Measurements from ENCODE around the gene BICRA. TPM values are rescaled to one million over a fixed set of nuclear protein-coding genes. Genes with fewer than 3 reads are reported as not detected.

Gene BICRA
- total RNA-seq, 2 experiments from 2014 or later: 23.3 to 25.5 TPM

GRCh38 chr19:47695533-47696262 lies 86.8 kb downstream of the BICRA start:
- ChIA-PET POLR2A (no interaction called here), CTCF (interaction anchor here (0.6 to 1.5 kb wide), 5 partner anchors 9 to 259 kb away, joined by 3 to 6 read pairs (median 3); partner anchors contain the start of gene EHD2)
- Mint-ChIP-seq H3K4me3 (no peak overlapping the region), H3K4me1 (no peaks in the 10 kb centered on the region), H3K27me3 (no peaks in the 10 kb centered on the region), H3K36me3 (ENCODE audit: low read depth) (peaks cover 16% of the 10 kb centered on the region), H3K9me3 (no peaks in the 10 kb centered on the region), H3K27ac (no peak overlapping the region)
- no peak for DNase-seq

GRCh38 chr19:47696635-47697034 lies 87.7 kb downstream of the BICRA start:
- no peaks in the 10 kb centered on the region for H3K4me1 Mint-ChIP-seq
- no peak for DNase-seq
- no peak overlapping the region for H3K4me3 Mint-ChIP-seq
- POLR2A ChIA-PET: no interaction called here
- H3K27me3 Mint-ChIP-seq: no peaks in the 10 kb centered on the region
- CTCF ChIA-PET: interaction anchor here (0.6 to 2.1 kb wide), 5 partner anchors 11 to 263 kb away, joined by 3 to 7 read pairs (median 3); partner anchors contain the start of gene EHD2
- peaks cover 16% of the 10 kb centered on the region for H3K36me3 Mint-ChIP-seq (ENCODE audit: low read depth)
- H3K27ac Mint-ChIP-seq: no peak overlapping the region
- no peaks in the 10 kb centered on the region for H3K9me3 Mint-ChIP-seq

GRCh38 chr19:47697863-47698609 lies 89.1 kb downstream of the BICRA start:
- CTCF ChIA-PET: interaction anchor here (0.7 to 2.1 kb wide), 10 partner anchors 9 to 404 kb away, joined by 3 to 14 read pairs (median 4); no protein-coding TSS in a partner anchor
- Mint-ChIP-seq H3K4me1 (no peaks in the 10 kb centered on the region), H3K9me3 (no peaks in the 10 kb centered on the region), H3K27me3 (no peaks in the 10 kb centered on the region), H3K4me3 (no peak overlapping the region), H3K27ac (no peak overlapping the region), H3K36me3 (ENCODE audit: low read depth) (peaks cover 15% of the 10 kb centered on the region)
- POLR2A ChIA-PET: no interaction called here
- DNase-seq: peak; percentile 65

- POLR2A ChIA-PET: no interaction called here
- no peak for DNase-seq
- no peaks in the 10 kb centered on the region for H3K9me3 Mint-ChIP-seq
- H3K27ac Mint-ChIP-seq: no peak overlapping the region
- H3K4me3 Mint-ChIP-seq: no peak overlapping the region
- H3K4me1 Mint-ChIP-seq: no peaks in the 10 kb centered on the region
- no peaks in the 10 kb centered on the region for H3K27me3 Mint-ChIP-seq
- peaks cover 14% of the 10 kb centered on the region for H3K36me3 Mint-ChIP-seq (ENCODE audit: low read depth)
- CTCF ChIA-PET: interaction anchor here (0.8 to 2.1 kb wide), 15 partner anchors 8 to 404 kb away, joined by 3 to 14 read pairs (median 4); no protein-coding TSS in a partner anchor
Measured at GRCh38 chr19:47698631-47699359, 89.9 kb downstream of the BICRA start.

GRCh38 chr19:47699360-47699917 lies 90.5 kb downstream of the BICRA start:
- H3K36me3 Mint-ChIP-seq (ENCODE audit: low read depth): peaks cover 14% of the 10 kb centered on the region
- peak; percentile 52 for DNase-seq
- no peaks in the 10 kb centered on the region for H3K4me1 Mint-ChIP-seq
- ChIA-PET CTCF (interaction anchor here (0.8 to 2.0 kb wide), 13 partner anchors 9 to 308 kb away, joined by 3 to 14 read pairs (median 4); no protein-coding TSS in a partner anchor), POLR2A (no interaction called here)
- H3K27ac Mint-ChIP-seq: no peak overlapping the region
- no peaks in the 10 kb centered on the region for H3K9me3 Mint-ChIP-seq
- no peak overlapping the region for H3K4me3 Mint-ChIP-seq
- no peaks in the 10 kb centered on the region for H3K27me3 Mint-ChIP-seq

- CTCF ChIA-PET: interaction anchor here (0.6 to 1.8 kb wide), 3 partner anchors 12 to 266 kb away, joined by 3 to 6 read pairs (median 3); partner anchors contain the start of gene EHD2
- no peak for DNase-seq
- H3K9me3 Mint-ChIP-seq: no peaks in the 10 kb centered on the region
- no peaks in the 10 kb centered on the region for H3K27me3 Mint-ChIP-seq
- no peaks in the 10 kb centered on the region for H3K4me1 Mint-ChIP-seq
- H3K27ac Mint-ChIP-seq: no peak overlapping the region
- POLR2A ChIA-PET: no interaction called here
- H3K4me3 Mint-ChIP-seq: no peak overlapping the region
- H3K36me3 Mint-ChIP-seq (ENCODE audit: low read depth): peaks cover 14% of the 10 kb centered on the region
Measured at GRCh38 chr19:47700934-47701716, 92.2 kb downstream of the BICRA start.

- ChIA-PET POLR2A (no interaction called here), CTCF (interaction anchor here (1.0 to 2.1 kb wide), 3 partner anchors 11 to 272 kb away, joined by 3 to 6 read pairs (median 5); partner anchors contain the start of genes EHD2 and KPTN)
- Mint-ChIP-seq H3K27me3 (no peaks in the 10 kb centered on the region), H3K9me3 (no peaks in the 10 kb centered on the region), H3K27ac (no peak overlapping the region), H3K36me3 (ENCODE audit: low read depth) (peaks cover 14% of the 10 kb centered on the region), H3K4me1 (no peaks in the 10 kb centered on the region), H3K4me3 (no peak overlapping the region)
- DNase-seq: no peak
Measured at GRCh38 chr19:47701717-47702552, 93.0 kb downstream of the BICRA start.

- no peak overlapping the region for H3K4me3 Mint-ChIP-seq
- no peaks in the 10 kb centered on the region for H3K9me3 Mint-ChIP-seq
- H3K27ac Mint-ChIP-seq: no peak overlapping the region
Measured at GRCh38 chr19:47702671-47703070, 93.7 kb downstream of the BICRA start.

GRCh38 chr19:47703301-47703700 lies 94.4 kb downstream of the BICRA start:
- peaks cover 11% of the 10 kb centered on the region for H3K36me3 Mint-ChIP-seq (ENCODE audit: low read depth)
- POLR2A ChIA-PET: no interaction called here
- no peak overlapping the region for H3K27ac Mint-ChIP-seq

More at GRCh38 chr19:47702671-47703070, 93.7 kb downstream of the BICRA start:
- DNase-seq: no peak
- H3K4me1 Mint-ChIP-seq: no peaks in the 10 kb centered on the region
- CTCF ChIA-PET: interaction anchor here (1.0 to 2.1 kb wide), 2 partner anchors 219 to 273 kb away, joined by 3 to 5 read pairs; partner anchors contain the start of gene KPTN
- peaks cover 14% of the 10 kb centered on the region for H3K36me3 Mint-ChIP-seq (ENCODE audit: low read depth)
- POLR2A ChIA-PET: no interaction called here
- no peaks in the 10 kb centered on the region for H3K27me3 Mint-ChIP-seq

GRCh38 chr19:47704024-47704423 lies 95.1 kb downstream of the BICRA start:
- Mint-ChIP-seq H3K36me3 (ENCODE audit: low read depth) (peaks cover 11% of the 10 kb centered on the region), H3K27me3 (no peaks in the 10 kb centered on the region), H3K9me3 (no peaks in the 10 kb centered on the region), H3K27ac (no peak overlapping the region), H3K4me3 (no peak overlapping the region), H3K4me1 (no peaks in the 10 kb centered on the region)
- ChIA-PET POLR2A (no interaction called here), CTCF (interaction anchor here (1.0 to 1.6 kb wide), 3 partner anchors 32 to 271 kb away, joined by 3 to 6 read pairs (median 5); no protein-coding TSS in a partner anchor)
- no peak for DNase-seq

More at GRCh38 chr19:47703301-47703700, 94.4 kb downstream of the BICRA start:
- H3K27me3 Mint-ChIP-seq: no peaks in the 10 kb centered on the region
- no peak overlapping the region for H3K4me3 Mint-ChIP-seq
- CTCF ChIA-PET: interaction anchor here (1.6 to 2.1 kb wide), 2 partner anchors 33 to 219 kb away, joined by 5 read pairs; partner anchors contain the start of gene KPTN
- DNase-seq: no peak
- no peaks in the 10 kb centered on the region for H3K9me3 Mint-ChIP-seq
- no peaks in the 10 kb centered on the region for H3K4me1 Mint-ChIP-seq

- Mint-ChIP-seq H3K4me3 (no peak overlapping the region), H3K27me3 (no peaks in the 10 kb centered on the region), H3K9me3 (no peaks in the 10 kb centered on the region), H3K36me3 (ENCODE audit: low read depth) (peaks cover 11% of the 10 kb centered on the region), H3K27ac (no peak overlapping the region), H3K4me1 (no peaks in the 10 kb centered on the region)
- no peak for DNase-seq
- CTCF ChIA-PET: interaction anchor here (0.9 to 1.6 kb wide), 5 partner anchors 9 to 272 kb away, joined by 3 to 6 read pairs (median 5); no protein-coding TSS in a partner anchor
- POLR2A ChIA-PET: no interaction called here
Measured at GRCh38 chr19:47704656-47705055, 95.7 kb downstream of the BICRA start.

Data from activated CD4-positive, alpha-beta T cell treated with anti-CD3 and anti-CD28 coated beads, Interleukin-2, amount 10 ng/mL, durations not matched to agents 7 days and 5 days (primary cell).